Fibroblast of lung (primary cell): Measurements from ENCODE around the gene KPNA5. TPM values are rescaled to one million over a fixed set of nuclear protein-coding genes. Genes with fewer than 3 reads are reported as not detected.
A peak's percentile ranks its signal among the peaks of the same experiment; 100 is the strongest.

ENCODE experiments used
- DNase-seq, 2 donors: peaks; one replicate each; pipeline versions ENCODE4 v3.0.0 to v3.0.0-alpha.2; 2010; ENCODE audit warnings: low read depth in 2 of 2
- H2AFZ ChIP-seq: 2 replicates; pipeline ENCODE4 v1.5.1; 2012; ENCODE audit warnings: low read length, control low read depth, inconsistent platforms
- H3K27ac ChIP-seq: 2 replicates; pipeline ENCODE4 v1.5.1; 2011; ENCODE audit warnings: low read length, control low read depth; ENCODE audit not compliant: insufficient read depth
- H3K27me3 ChIP-seq: 2 replicates; pipeline ENCODE4 v1.5.1; 2011; ENCODE audit warnings: mild to moderate bottlenecking, low read length; ENCODE audit not compliant: control insufficient read depth, insufficient read depth
- H3K36me3 ChIP-seq: 2 replicates; pipeline ENCODE4 v1.5.1; 2011; ENCODE audit warnings: low read length; ENCODE audit not compliant: control insufficient read depth, insufficient read depth
- H3K4me1 ChIP-seq: 2 replicates; pipeline ENCODE4 v1.5.1; 2011; ENCODE audit warnings: low read length; ENCODE audit not compliant: control insufficient read depth, insufficient read depth; ENCODE audit errors: extremely low read depth
- H3K4me2 ChIP-seq: 2 replicates; pipeline ENCODE4 v1.5.1; 2011; ENCODE audit warnings: low read length, control low read depth; ENCODE audit not compliant: insufficient read depth; ENCODE audit errors: extremely low read depth
- H3K4me3 ChIP-seq, 4 experiments: fragments of 200-600 bp in 1 of 4; sonication (generic) in 1 of 4; replicated peaks in 1 of 4; 2 replicates each; pipeline ENCODE4 v1.5.1; 2011 to 2016; ENCODE audit warnings: low read length in 4 of 4, low read depth in 3 of 4, mild to moderate bottlenecking in 3 of 4, control low read depth in 2 of 4, inconsistent platforms in 1 of 4, mixed read lengths in 1 of 4; ENCODE audit not compliant: insufficient read depth in 1 of 4; ENCODE audit errors: control extremely low read depth in 1 of 4
- H3K79me2 ChIP-seq: 2 replicates; pipeline ENCODE4 v1.5.1; 2012; ENCODE audit warnings: mild to moderate bottlenecking, low read length, inconsistent platforms; ENCODE audit not compliant: control insufficient read depth, insufficient read depth
- H3K9ac ChIP-seq: 2 replicates; pipeline ENCODE4 v1.5.1; 2011; ENCODE audit warnings: mild to moderate bottlenecking, low read length, control low read depth; ENCODE audit not compliant: insufficient read depth
- H3K9me3 ChIP-seq: 2 replicates; pipeline ENCODE4 v1.5.1; 2012; ENCODE audit warnings: low read depth, low read length; ENCODE audit not compliant: control insufficient read depth, insufficient read depth
- H4K20me1 ChIP-seq: 2 replicates; pipeline ENCODE4 v1.5.1; 2011; ENCODE audit warnings: low read length; ENCODE audit not compliant: control insufficient read depth, insufficient read depth; ENCODE audit errors: extremely low read depth
- CTCF ChIP-seq, 2 donors: IDR thresholded peaks in 1 of 2; conservative IDR thresholded peaks in 1 of 2; 1 replicate in 1 of 2; 2 replicates in 1 of 2; pipeline ENCODE4 v1.5.1; 2011 to 2012; ENCODE audit warnings: low read length in 2 of 2, control low read depth in 1 of 2, inconsistent platforms in 1 of 2, low read depth in 1 of 2, mild to moderate bottlenecking in 1 of 2
- EZH2 ChIP-seq: IDR thresholded peaks from 2 replicates; pipeline ENCODE4 v1.5.1; 2012; ENCODE audit warnings: low read length, control low read depth, mild to moderate bottlenecking; ENCODE audit errors: missing control alignments
- polyA plus RNA-seq, 2 donors: library from polyadenylated mRNA; depleted of rRNA in 1 of 2; stranded (reverse) in 1 of 2; unstranded in 1 of 2; fragments of >200 nt; gene quantifications; 2 replicates each; pipeline ENCODE4 v1.2.1, GENCODE V29; 2011 to 2012; ENCODE audit warnings: missing spikeins in 1 of 2
- total RNA-seq: library from RNA; depleted of rRNA; stranded (reverse); fragments of >200 nt; gene quantifications from 2 replicates; pipeline ENCODE4 v1.2.1, GENCODE V29; 2014

The KPNA5 gene
- total and polyA plus RNA-seq, 2 donors (not counting 1 experiment from before 2014, with no cell fraction given): 7.9 to 11.6 TPM

GRCh38 chr6:116705917-116706316 lies 24.9 kb downstream of the KPNA5 start:
- Histone ChIP-seq H3K27me3 (no peaks in the 10 kb centered on the region), H3K4me2 (no peak overlapping the region), H3K27ac (no peak overlapping the region), H3K4me1 (no peaks in the 10 kb centered on the region), H3K36me3 (no peaks in the 10 kb centered on the region), H4K20me1 (no peaks in the 10 kb centered on the region), H2AFZ (no peak overlapping the region), H3K9ac (no peak overlapping the region), H3K79me2 (no peaks in the 10 kb centered on the region), H3K4me3 (no peak overlapping the region), H3K9me3 (no peaks in the 10 kb centered on the region)
- TF ChIP-seq EZH2: no peak
- TF ChIP-seq CTCF (conservative IDR thresholded peaks at IDR 0.05 in 1 of 2, IDR thresholded peaks at IDR 0.05 in 1 of 2; ENCODE audit: low read depth in 1 of 2, low read length in 2 of 2): no peak
- DNase-seq: no peak

GRCh38 chr6:116714296-116714695 lies 33.3 kb downstream of the KPNA5 start:
- DNase-seq: peak in 1 of 2 donors; percentile 0
- H3K27ac ChIP-seq: no peak overlapping the region
- H3K4me1 ChIP-seq: no peaks in the 10 kb centered on the region
- H2AFZ ChIP-seq: no peak overlapping the region
- no peak overlapping the region for H3K9ac ChIP-seq
- H3K4me2 ChIP-seq: no peak overlapping the region
- no peak overlapping the region for H3K4me3 ChIP-seq
- no peaks in the 10 kb centered on the region for H3K79me2 ChIP-seq
- no peaks in the 10 kb centered on the region for H3K27me3 ChIP-seq
- H3K9me3 ChIP-seq: no peaks in the 10 kb centered on the region
- H4K20me1 ChIP-seq: no peaks in the 10 kb centered on the region
- no peaks in the 10 kb centered on the region for H3K36me3 ChIP-seq
- no peak for TF ChIP-seq CTCF (conservative IDR thresholded peaks at IDR 0.05 in 1 of 2, IDR thresholded peaks at IDR 0.05 in 1 of 2; ENCODE audit: low read depth in 1 of 2, low read length in 2 of 2)
- TF ChIP-seq EZH2: no peak

- Histone ChIP-seq H3K27ac (no peak overlapping the region), H3K4me3 (no peak overlapping the region), H3K4me1 (no peaks in the 10 kb centered on the region), H4K20me1 (no peaks in the 10 kb centered on the region), H3K36me3 (no peaks in the 10 kb centered on the region), H3K9ac (no peak overlapping the region), H3K4me2 (no peak overlapping the region), H2AFZ (no peak overlapping the region), H3K79me2 (no peaks in the 10 kb centered on the region), H3K27me3 (no peaks in the 10 kb centered on the region), H3K9me3 (no peaks in the 10 kb centered on the region)
- TF ChIP-seq CTCF (conservative IDR thresholded peaks at IDR 0.05 in 1 of 2, IDR thresholded peaks at IDR 0.05 in 1 of 2; ENCODE audit: low read depth in 1 of 2, low read length in 2 of 2) (no peak), EZH2 (no peak)
- DNase-seq: no peak
Observed at GRCh38 chr6:116714761-116715160, 33.8 kb downstream of the KPNA5 start.
